ENCODE measurements around the gene TOR1A. TPM values are rescaled to one million over a fixed set of nuclear protein-coding genes. Genes with fewer than 3 reads are reported as not detected.

TOR1A gene
- total RNA-seq, 1 donor from 2014 or later = 36.2 TPM

GRCh38 chr9:129822898-129823541, 916 bp downstream of the TOR1A start:
- peak overlapping the region; percentile 92 for H3K4me3 Mint-ChIP-seq
- H3K27me3 Mint-ChIP-seq = no peaks in the 10 kb centered on the region
- no peak for DNase-seq (ENCODE audit: extremely low spot score, unreplicated experiment)

GRCh38 chr9:129816501-129817435, 7.2 kb downstream of the TOR1A start:
- Mint-ChIP-seq H3K27me3 (no peaks in the 10 kb centered on the region), H3K4me1 (ENCODE audit: unreplicated experiment) (no peaks in the 10 kb centered on the region), H3K9me3 (no peaks in the 10 kb centered on the region), H3K36me3 (peaks cover 15% of the 10 kb centered on the region), H3K27ac (no peak overlapping the region), H3K4me3 (no peak overlapping the region)
- no peak for TF ChIP-seq CTCF (conservative IDR thresholded peaks at IDR 0.05)
- no peak for DNase-seq (ENCODE audit: extremely low spot score, unreplicated experiment)

More at GRCh38 chr9:129822898-129823541, 916 bp downstream of the TOR1A start:
- peaks cover 10% of the 10 kb centered on the region for H3K4me1 Mint-ChIP-seq (ENCODE audit: unreplicated experiment)
- H3K27ac Mint-ChIP-seq = no peak overlapping the region
- H3K9me3 Mint-ChIP-seq = no peaks in the 10 kb centered on the region
- TF ChIP-seq CTCF (conservative IDR thresholded peaks at IDR 0.05) = no peak
- H3K36me3 Mint-ChIP-seq = peaks cover 12% of the 10 kb centered on the region

GRCh38 chr9:129815278-129815677, 8.7 kb downstream of the TOR1A start:
- no peak for TF ChIP-seq CTCF (conservative IDR thresholded peaks at IDR 0.05)
- H3K27me3 Mint-ChIP-seq = no peaks in the 10 kb centered on the region
- no peak for DNase-seq (ENCODE audit: extremely low spot score, unreplicated experiment)
- no peak overlapping the region for H3K4me3 Mint-ChIP-seq
- H3K9me3 Mint-ChIP-seq = no peaks in the 10 kb centered on the region
- peak overlapping the region; percentile 13 for H3K27ac Mint-ChIP-seq
- H3K36me3 Mint-ChIP-seq = peaks cover 18% of the 10 kb centered on the region
- peaks cover 4% of the 10 kb centered on the region for H3K4me1 Mint-ChIP-seq (ENCODE audit: unreplicated experiment)

DNA sequence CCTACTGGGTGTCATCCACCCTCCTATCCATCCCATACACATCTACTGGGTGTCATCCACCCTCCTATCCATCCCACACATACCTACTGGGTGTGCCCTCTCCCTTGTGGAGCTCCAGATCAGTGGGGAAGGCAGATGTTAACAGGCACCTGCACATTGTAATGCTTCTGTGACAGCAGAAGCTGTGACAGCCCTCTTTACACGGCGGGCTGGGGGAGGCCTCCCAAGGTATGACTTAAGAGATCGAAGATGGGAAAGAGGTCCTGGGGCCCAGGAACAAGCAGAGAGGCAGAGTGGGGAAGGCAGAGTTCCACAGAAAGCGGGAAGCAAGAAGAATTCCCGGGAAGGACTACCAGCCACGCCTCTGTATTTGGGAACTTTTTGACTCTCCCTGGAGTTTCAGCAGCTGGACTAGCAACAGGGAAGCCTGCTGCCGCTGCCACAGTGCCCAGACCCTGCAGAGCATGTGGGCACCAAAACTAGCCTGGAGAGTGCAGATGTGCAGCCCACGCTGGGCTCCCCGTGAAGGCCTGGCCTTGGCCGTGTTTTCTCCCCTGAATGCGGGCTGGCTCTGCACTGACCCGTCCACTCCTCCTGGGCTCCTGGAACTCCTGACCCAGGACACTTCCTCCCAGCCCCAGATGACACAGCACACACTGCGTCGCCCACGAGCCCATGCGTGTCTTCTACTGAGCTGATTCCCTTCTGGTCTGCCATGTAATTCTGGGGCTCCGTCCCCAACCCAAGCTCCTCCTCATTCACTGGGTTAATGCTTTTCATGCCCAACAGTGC, 9.3 kb downstream of the TOR1A start:
- Mint-ChIP-seq H3K27me3 (no peaks in the 10 kb centered on the region), H3K27ac (no peak overlapping the region), H3K4me1 (ENCODE audit: unreplicated experiment) (peaks cover 4% of the 10 kb centered on the region), H3K9me3 (no peaks in the 10 kb centered on the region), H3K36me3 (peaks cover 18% of the 10 kb centered on the region), H3K4me3 (no peak overlapping the region)
- DNase-seq (ENCODE audit: extremely low spot score, unreplicated experiment) = no peak
- TF ChIP-seq CTCF (conservative IDR thresholded peaks at IDR 0.05) = no peak

GRCh38 chr9:129813661-129814060, 10.3 kb downstream of the TOR1A start:
- Mint-ChIP-seq H3K4me3 (no peak overlapping the region), H3K27me3 (no peaks in the 10 kb centered on the region), H3K9me3 (no peaks in the 10 kb centered on the region), H3K36me3 (peaks cover 18% of the 10 kb centered on the region), H3K4me1 (ENCODE audit: unreplicated experiment) (peaks cover 4% of the 10 kb centered on the region), H3K27ac (no peak overlapping the region)
- no peak for TF ChIP-seq CTCF (conservative IDR thresholded peaks at IDR 0.05)
- DNase-seq (ENCODE audit: extremely low spot score, unreplicated experiment) = no peak

Data from type B pancreatic cell (in vitro differentiated cells).